Measurements from ENCODE around the gene MRPL40.
A peak's percentile ranks its signal among the peaks of the same experiment; 100 is the strongest.

The MRPL40 gene

DNA sequence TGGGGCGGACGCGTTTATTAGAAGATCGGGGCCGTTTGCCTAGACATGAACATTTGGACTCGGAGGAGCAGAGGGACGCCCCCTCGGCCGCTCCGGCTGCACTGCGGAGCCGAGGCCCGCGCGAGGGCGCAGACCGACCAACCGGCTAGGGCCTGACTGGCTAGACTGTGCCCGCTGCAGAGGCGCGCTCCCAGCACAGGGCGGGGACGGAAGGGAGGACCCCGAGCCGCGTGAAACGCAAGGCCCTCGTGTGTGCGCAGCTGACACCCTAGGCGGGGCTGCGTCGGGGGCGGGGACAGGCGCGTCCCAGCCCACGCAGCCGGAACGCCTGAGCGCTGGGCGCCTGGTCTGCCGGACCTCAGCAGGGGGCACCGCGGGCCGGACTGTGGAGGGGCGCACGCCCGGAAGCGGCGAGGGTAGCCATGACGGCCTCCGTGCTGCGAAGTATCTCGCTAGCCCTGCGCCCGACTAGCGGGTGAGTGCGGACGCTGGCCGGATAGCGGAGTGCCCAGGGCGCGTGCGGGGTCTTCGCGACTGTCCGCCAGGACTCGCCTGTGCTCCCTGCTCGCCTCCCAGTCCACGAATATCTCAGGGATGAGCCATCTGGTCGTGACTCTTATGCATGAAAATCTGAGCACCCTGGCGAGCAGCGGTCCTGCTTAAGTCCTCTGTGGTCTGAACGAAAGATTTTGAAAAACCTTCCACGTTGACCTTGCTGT lies at the start of gene MRPL40:
Gene MRPL40 (plus strand): TSS at position 413 of the 719 bp plus-strand sequence. CDS start 10 bp downstream, at position 423.
- peak; percentile 94 for DNase-seq (ENCODE audit: low spot score)

GRCh38 chr22:19383292-19383691 lies 49.1 kb upstream of the MRPL40 start:
- DNase-seq (ENCODE audit: low spot score): no peak

DNA sequence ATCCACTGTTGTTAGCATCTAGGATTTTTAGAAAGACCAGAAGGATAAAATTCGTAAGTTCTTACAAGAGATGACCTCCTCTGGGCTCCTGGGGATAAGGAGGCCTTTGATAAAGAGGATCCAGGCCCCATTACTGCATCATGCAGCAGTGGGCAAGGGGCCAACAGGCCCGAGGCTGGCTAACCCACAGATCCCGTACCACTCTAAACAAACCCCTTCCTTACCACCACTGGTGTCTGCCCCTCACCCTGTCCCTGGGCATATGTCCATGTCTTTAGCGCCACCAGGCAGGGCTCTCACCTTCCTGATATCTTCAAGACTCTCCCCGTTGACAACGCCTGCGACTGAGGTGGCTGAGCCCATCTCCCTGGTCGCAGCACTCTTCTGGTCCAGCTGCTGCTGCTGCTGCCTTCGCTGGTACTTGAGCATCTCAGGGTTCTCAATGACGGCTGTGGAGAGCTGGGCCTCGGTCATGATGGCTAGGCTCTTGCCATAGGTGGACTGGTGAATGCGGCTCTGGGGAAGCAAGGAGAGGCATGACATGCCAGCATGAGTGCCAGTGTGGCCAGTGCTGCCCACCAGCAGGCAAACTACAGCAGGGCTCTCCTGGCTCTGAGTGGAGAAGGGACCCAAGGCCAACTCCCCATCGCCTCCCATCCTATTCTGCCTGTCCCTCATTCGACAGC lies 47.0 kb upstream of the MRPL40 start:
- DNase-seq (ENCODE audit: low spot score): no peak

DNA sequence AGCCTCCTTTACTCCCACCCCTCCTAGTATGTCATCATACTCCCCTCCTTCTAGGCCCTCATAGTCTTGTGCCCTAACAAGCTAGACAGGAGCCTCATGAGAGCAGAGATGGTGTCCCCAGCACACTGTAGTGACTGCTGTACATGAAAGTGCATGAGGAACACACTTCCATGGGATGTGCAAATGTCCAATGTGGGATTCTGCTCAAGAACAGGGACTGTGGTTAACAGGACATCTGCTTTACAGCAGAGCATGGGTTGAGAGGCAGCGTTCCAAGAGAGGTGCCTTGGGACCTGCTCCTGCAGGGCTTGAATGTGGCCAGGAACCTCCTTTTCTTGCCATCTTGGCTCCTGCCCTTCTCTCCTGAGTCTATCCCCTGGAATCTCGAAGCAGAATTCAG lies 46.1 kb upstream of the MRPL40 start:
- DNase-seq (ENCODE audit: low spot score): no peak

DNA sequence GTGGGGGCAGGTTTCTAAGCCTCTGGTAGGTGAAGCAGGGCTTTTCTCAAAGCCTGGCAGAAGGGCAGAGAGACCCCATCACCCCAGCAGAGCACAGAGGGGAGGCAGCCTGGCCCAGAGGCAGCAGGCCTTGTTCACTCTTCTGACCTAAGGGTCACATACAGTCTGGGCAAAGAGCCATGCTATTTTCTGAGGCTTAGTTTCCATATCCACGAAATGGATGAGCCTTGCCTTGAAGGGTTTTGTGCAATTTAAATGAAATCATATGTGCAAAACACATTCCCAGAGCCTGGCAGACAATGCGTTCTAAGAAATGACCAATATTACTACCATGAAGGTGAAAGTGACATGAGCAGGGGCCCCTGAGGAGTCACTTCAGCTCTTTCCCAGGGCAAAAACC lies 45.3 kb upstream of the MRPL40 start:
- DNase-seq (ENCODE audit: low spot score): no peak

DNA sequence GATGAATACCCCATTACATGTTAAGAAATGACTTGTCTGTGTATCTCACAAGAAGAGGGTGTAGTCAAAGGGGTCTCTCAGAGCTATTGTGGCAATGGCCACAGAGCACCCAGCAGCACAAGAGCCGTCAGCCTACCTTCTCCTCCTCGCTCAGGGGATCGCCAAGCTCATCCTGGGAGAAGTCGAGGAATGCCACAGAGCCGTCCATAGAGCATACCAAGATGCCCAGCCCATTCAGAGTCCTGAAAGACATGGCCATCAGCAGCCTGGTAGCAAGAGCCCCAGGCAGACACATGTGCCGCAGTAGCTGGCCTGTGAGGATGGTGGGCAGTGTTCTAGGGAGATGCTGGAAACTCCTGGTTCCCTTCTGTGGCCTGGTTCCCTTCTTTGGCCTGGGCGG lies 44.8 kb upstream of the MRPL40 start:
- DNase-seq (ENCODE audit: low spot score): no peak

DNA sequence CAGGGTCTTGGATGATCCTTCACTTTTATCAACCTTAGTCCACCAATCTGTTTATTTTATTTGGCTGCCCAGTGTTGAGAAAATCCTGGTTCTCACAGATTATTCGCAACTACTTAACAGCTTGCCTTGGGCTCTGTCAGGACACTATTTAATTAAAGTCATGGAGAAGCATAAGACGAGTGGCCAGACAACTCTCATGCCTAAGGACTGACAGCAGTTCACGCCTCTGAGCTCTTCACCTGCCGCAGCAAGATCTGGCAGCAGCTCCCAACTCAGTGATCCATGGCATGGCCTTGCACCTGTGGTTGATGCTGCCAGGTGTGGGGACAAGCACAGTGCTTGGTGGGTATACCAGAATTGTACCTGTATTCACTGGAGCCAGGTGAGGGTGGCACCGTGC lies 38.6 kb upstream of the MRPL40 start:
- DNase-seq (ENCODE audit: low spot score): no peak

- no peak for DNase-seq (ENCODE audit: low spot score)
Observed at GRCh38 chr22:19394274-19395050, 37.9 kb upstream of the MRPL40 start.

DNA sequence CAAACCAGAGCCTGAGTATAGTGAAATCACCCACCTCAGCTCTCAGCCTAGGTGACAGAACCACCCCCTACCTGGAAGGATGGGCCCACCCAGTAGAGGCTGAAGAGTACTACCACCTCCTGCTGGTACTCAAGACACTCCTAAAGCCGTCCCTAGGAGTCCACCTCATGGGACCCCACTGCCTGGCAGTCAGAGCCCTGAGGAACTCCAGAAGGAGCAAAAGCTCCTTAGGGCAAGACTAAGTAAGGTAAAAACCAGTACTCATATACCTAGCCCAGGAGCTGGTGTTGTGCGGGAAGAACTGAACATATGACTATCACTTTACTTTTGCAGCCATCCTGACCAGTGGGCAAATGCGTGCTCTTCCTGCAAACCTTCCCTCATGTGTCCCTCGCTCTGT lies 37.1 kb upstream of the MRPL40 start:
- no peak for DNase-seq (ENCODE audit: low spot score)

- DNase-seq (ENCODE audit: low spot score): no peak
Observed at GRCh38 chr22:19396561-19396933, 35.8 kb upstream of the MRPL40 start.

GRCh38 chr22:19396934-19397733 lies 35.2 kb upstream of the MRPL40 start:
- DNase-seq (ENCODE audit: low spot score): no peak

GRCh38 chr22:19397734-19398104 lies 34.6 kb upstream of the MRPL40 start:
- no peak for DNase-seq (ENCODE audit: low spot score)

- DNase-seq (ENCODE audit: low spot score): no peak
Observed at GRCh38 chr22:19398206-19398605, 34.1 kb upstream of the MRPL40 start.

DNA sequence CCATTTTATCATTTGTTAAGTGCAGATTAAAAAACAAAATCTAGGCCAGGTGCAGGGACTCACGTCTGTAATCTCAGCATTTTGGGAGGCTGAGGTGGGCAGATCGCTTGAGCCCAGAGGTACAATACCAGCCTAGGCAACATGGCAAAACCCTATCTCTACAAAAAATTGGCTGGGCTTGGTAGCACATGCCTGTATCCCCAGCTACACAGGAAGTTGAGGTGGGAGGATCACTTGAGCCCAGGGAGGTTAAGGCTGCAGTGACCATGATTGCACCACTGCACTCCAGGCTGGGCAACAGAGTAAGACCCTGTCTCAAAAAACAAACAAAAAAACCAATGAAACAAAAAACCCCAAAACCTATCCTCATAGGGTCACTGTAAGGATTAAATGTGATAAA lies 33.7 kb upstream of the MRPL40 start:
- DNase-seq (ENCODE audit: low spot score): no peak

GRCh38 chr22:19400881-19401280 lies 31.5 kb upstream of the MRPL40 start:
- no peak for DNase-seq (ENCODE audit: low spot score)

DNA sequence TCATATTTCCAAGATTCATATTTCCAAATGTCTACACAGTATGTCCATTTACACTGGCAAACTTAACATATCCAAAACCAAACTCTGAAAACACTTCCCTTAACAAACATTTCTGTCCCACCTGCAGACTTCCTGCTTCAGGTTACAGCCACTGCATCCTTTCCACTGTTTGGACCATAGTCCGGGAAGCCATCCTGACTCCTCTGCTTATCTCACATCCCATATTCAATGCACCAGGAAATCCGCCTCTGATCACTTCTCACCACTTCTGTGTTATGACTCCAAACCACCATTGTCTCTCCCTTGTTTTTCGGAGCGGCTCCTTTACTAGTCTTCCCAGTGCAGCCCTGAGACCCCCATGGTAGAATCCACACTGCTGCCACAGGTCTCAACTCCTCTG lies 30.9 kb upstream of the MRPL40 start:
- no peak for DNase-seq (ENCODE audit: low spot score)

DNA sequence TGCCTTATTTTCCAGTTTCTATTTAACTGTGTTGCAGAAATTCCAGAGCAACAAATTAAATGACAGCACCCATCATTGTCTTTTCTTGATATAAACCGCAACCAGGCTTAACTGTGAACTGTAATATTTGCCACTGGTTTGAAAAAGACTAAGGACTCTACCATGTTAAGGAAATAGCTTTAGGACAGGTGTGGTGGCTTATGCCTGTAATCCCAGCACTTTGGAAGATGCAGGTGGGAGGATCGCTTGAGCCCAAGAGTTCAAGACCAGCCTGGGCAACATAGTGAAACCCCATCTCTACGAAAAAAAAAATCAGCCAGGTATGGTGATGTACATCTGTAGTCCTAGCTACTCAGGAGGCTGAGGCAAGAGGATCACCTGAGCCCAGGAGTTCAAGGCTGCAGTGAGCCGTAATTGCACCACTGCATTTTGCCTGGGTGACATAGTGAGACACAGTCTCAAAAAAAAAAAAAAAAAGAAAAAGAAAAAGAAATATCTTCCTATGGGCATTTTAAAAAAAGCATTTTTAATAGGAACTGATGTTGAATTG lies 29.6 kb upstream of the MRPL40 start:
- no peak for DNase-seq (ENCODE audit: low spot score)

DNA sequence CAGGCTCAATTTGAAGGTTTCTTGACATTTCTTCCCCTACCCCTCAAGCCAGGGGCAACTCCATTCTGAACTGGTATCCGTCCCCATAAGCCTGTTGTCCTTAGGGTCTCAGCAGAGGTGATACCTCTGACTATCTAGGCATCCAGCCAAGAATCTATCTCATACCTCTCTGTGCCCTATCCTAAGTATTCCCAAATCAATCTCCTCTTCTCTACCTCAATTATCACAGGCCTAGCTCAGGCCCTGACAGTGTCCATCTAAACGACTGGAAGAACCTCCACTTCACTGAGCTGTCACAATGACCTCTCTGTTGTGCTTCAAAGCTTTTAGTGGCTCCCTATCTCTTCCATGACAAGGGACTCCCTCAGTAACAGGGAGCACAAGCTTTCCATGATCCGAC lies 27.7 kb upstream of the MRPL40 start:
- no peak for DNase-seq (ENCODE audit: low spot score)

- DNase-seq (ENCODE audit: low spot score): no peak
Observed at GRCh38 chr22:19405133-19405532, 27.2 kb upstream of the MRPL40 start.

DNA sequence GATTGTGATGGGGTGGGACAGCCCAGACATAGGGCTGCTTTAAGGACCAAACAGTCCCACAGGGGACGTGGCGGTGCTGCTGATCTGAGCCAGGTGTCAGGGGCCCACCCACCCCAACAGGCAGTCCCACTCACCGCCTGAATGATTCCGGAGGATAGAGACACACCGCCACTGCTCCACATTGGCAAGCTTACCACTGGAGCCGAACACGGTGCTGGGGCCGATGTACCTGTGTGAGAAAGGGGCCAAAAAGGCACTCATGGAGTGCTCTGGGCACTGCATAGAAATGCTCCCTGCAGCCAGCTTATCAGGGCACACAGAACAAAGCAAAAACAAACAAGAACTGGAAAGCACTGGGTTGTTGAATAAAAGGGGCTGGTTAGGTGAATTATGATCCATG lies 26.7 kb upstream of the MRPL40 start:
- DNase-seq (ENCODE audit: low spot score): no peak

DNA sequence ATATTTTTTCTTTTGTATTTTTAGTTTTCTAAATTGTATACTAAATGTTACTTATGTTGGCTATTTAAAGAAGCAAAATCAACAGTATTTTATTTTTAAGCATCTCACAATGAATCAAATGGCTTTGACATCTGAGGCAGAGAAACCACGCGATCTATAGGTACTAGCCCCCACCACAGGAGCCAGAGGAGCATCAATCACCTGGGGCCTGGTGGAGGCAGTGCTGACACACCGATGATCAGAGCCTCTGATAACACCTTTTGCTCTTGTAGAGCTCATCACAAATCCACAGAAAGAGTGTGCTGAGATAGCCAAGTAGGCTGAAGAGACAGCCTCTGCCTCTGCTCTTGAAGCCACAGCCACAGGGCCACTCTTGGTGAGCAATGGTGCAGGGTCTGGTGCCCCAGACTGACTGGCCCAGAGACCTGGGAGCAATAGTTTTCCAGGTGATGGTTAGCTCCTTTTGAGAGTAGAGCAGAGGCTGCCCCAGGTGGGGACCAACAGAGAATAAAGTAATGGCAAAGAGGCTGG lies 26.0 kb upstream of the MRPL40 start:
- no peak for DNase-seq (ENCODE audit: low spot score)

- no peak for DNase-seq (ENCODE audit: low spot score)
Observed at GRCh38 chr22:19406846-19407245, 25.5 kb upstream of the MRPL40 start.
